Central memory CD8-positive, alpha-beta T cell (primary cell): ENCODE data around the gene ATG10.

Experiments
- ATAC-seq: fragments of 150-1000 bp; cut with Tn5 transposase; replicated peaks from 2 replicates; pipeline ENCODE4 v1.10.0; 2022; ENCODE audit warnings: mild to moderate bottlenecking, moderate FRiP score, moderate number of reproducible peaks; ENCODE audit not compliant: poor library complexity, severe bottlenecking; ENCODE audit errors: extremely low read depth
- DNase-seq, 2 donors: peaks; one replicate each; pipeline ENCODE4 v3.0.0; 2021; ENCODE audit warnings: low spot score in 2 of 2
- H3K27ac Mint-ChIP-seq: one replicate; pipeline ENCODE4 v1.8.0; 2022; ENCODE audit warnings: low read depth, mild to moderate bottlenecking, moderate library complexity, mixed read lengths
- H3K27me3 Mint-ChIP-seq: one replicate; pipeline ENCODE4 v1.8.0; 2022; ENCODE audit warnings: mixed read lengths
- H3K36me3 Mint-ChIP-seq: one replicate; pipeline ENCODE4 v1.8.0; 2022; ENCODE audit warnings: mild to moderate bottlenecking, moderate library complexity, mixed read lengths; ENCODE audit not compliant: insufficient read depth
- H3K4me1 Mint-ChIP-seq: one replicate; pipeline ENCODE4 v1.8.0; 2022; ENCODE audit warnings: mixed read lengths
- H3K4me3 Mint-ChIP-seq: one replicate; pipeline ENCODE4 v1.8.0; 2022; ENCODE audit warnings: mild to moderate bottlenecking, moderate library complexity, mixed read lengths
- H3K9me3 Mint-ChIP-seq: one replicate; pipeline ENCODE4 v1.8.0; 2022; ENCODE audit warnings: mixed read lengths

ATG10 gene

GRCh38 chr5:82274343-82275211 lies 302.8 kb downstream of the ATG10 start:
- Mint-ChIP-seq H3K9me3 (no peaks in the 10 kb centered on the region), H3K27ac (peak overlapping the region; percentile 69), H3K27me3 (no peaks in the 10 kb centered on the region), H3K36me3 (peaks cover 48% of the 10 kb centered on the region), H3K4me1 (peaks cover 25% of the 10 kb centered on the region), H3K4me3 (no peak overlapping the region)
- ATAC-seq (no peak), DNase-seq (no peak)

- DNase-seq (no peak), ATAC-seq (no peak)
- Mint-ChIP-seq H3K27me3 (no peaks in the 10 kb centered on the region), H3K27ac (no peak overlapping the region), H3K36me3 (peaks cover 47% of the 10 kb centered on the region), H3K4me1 (peaks cover 25% of the 10 kb centered on the region), H3K4me3 (no peak overlapping the region), H3K9me3 (no peaks in the 10 kb centered on the region)
Measured at GRCh38 chr5:82275216-82275664, 303.4 kb downstream of the ATG10 start.

GRCh38 chr5:82276800-82277612 lies 305.2 kb downstream of the ATG10 start:
- H3K9me3 Mint-ChIP-seq = no peaks in the 10 kb centered on the region
- peak overlapping the region; percentile 96 for H3K4me3 Mint-ChIP-seq
- DNase-seq (no peak), ATAC-seq (no peak)
- peaks cover 25% of the 10 kb centered on the region for H3K4me1 Mint-ChIP-seq
- no peaks in the 10 kb centered on the region for H3K27me3 Mint-ChIP-seq
- H3K27ac Mint-ChIP-seq = peak overlapping the region; percentile 94
- peaks cover 43% of the 10 kb centered on the region for H3K36me3 Mint-ChIP-seq

GRCh38 chr5:82277613-82277986 lies 305.8 kb downstream of the ATG10 start:
- Mint-ChIP-seq H3K36me3 (peaks cover 43% of the 10 kb centered on the region), H3K27me3 (no peaks in the 10 kb centered on the region), H3K9me3 (no peaks in the 10 kb centered on the region), H3K4me1 (peaks cover 21% of the 10 kb centered on the region), H3K4me3 (peak overlapping the region; percentile 96), H3K27ac (peak overlapping the region; percentile 94)
- ATAC-seq (peak; percentile 19), DNase-seq (no peak)

- peak; percentile 75 to 77 for DNase-seq
- Mint-ChIP-seq H3K27me3 (no peaks in the 10 kb centered on the region), H3K9me3 (no peaks in the 10 kb centered on the region), H3K36me3 (peaks cover 42% of the 10 kb centered on the region), H3K4me3 (peak within 1 kb of the TSS; percentile 96), H3K27ac (peak within 1 kb of the TSS; percentile 94), H3K4me1 (peaks cover 20% of the 10 kb centered on the region)
- peak; percentile 91 for ATAC-seq
Measured at GRCh38 chr5:82277987-82278710, 306.3 kb downstream of the ATG10 start, which contains the start of gene RPS23. RPS23 (minus strand) TSS chr5:82278354; CDS start chr5:82278323, 31 bp downstream.

- peaks cover 38% of the 10 kb centered on the region for H3K36me3 Mint-ChIP-seq
- H3K27ac Mint-ChIP-seq = peak overlapping the region; percentile 94
- no peak for ATAC-seq
- no peaks in the 10 kb centered on the region for H3K9me3 Mint-ChIP-seq
- no peak for DNase-seq
- H3K27me3 Mint-ChIP-seq = no peaks in the 10 kb centered on the region
- peak overlapping the region; percentile 96 for H3K4me3 Mint-ChIP-seq
- H3K4me1 Mint-ChIP-seq = peaks cover 20% of the 10 kb centered on the region
Measured at GRCh38 chr5:82278711-82279370, 307.0 kb downstream of the ATG10 start.

GRCh38 chr5:82283893-82284292 lies 312.1 kb downstream of the ATG10 start:
- DNase-seq (no peak), ATAC-seq (no peak)
- Mint-ChIP-seq H3K9me3 (no peaks in the 10 kb centered on the region), H3K4me3 (no peak overlapping the region), H3K4me1 (no peaks in the 10 kb centered on the region), H3K36me3 (peaks cover 1% of the 10 kb centered on the region), H3K27ac (no peak overlapping the region), H3K27me3 (no peaks in the 10 kb centered on the region)

- Mint-ChIP-seq H3K27ac (no peak overlapping the region), H3K9me3 (no peaks in the 10 kb centered on the region), H3K27me3 (no peaks in the 10 kb centered on the region), H3K36me3 (no peaks in the 10 kb centered on the region), H3K4me3 (no peak overlapping the region), H3K4me1 (no peaks in the 10 kb centered on the region)
- DNase-seq (no peak), ATAC-seq (no peak)
Measured at GRCh38 chr5:82285206-82285605, 313.4 kb downstream of the ATG10 start.

GRCh38 chr5:82287625-82288024 lies 315.8 kb downstream of the ATG10 start:
- Mint-ChIP-seq H3K4me1 (no peaks in the 10 kb centered on the region), H3K27ac (no peak overlapping the region), H3K9me3 (no peaks in the 10 kb centered on the region), H3K36me3 (no peaks in the 10 kb centered on the region), H3K4me3 (no peak overlapping the region), H3K27me3 (no peaks in the 10 kb centered on the region)
- DNase-seq (no peak), ATAC-seq (no peak)

- Mint-ChIP-seq H3K4me3 (no peak overlapping the region), H3K27ac (no peak overlapping the region), H3K36me3 (peaks cover 2% of the 10 kb centered on the region), H3K9me3 (no peaks in the 10 kb centered on the region), H3K27me3 (no peaks in the 10 kb centered on the region), H3K4me1 (no peaks in the 10 kb centered on the region)
- no peak for DNase-seq
- ATAC-seq = no peak
Measured at GRCh38 chr5:82290005-82290404, 318.2 kb downstream of the ATG10 start.

- ATAC-seq = no peak
- H3K4me3 Mint-ChIP-seq = no peak overlapping the region
- no peak overlapping the region for H3K27ac Mint-ChIP-seq
- H3K9me3 Mint-ChIP-seq = no peaks in the 10 kb centered on the region
- DNase-seq = no peak
- no peaks in the 10 kb centered on the region for H3K27me3 Mint-ChIP-seq
- H3K4me1 Mint-ChIP-seq = no peaks in the 10 kb centered on the region
- peaks cover 2% of the 10 kb centered on the region for H3K36me3 Mint-ChIP-seq
Measured at GRCh38 chr5:82290908-82291307, 319.1 kb downstream of the ATG10 start.

GRCh38 chr5:82291420-82291819 lies 319.6 kb downstream of the ATG10 start:
- Mint-ChIP-seq H3K27ac (no peak overlapping the region), H3K36me3 (peaks cover 2% of the 10 kb centered on the region), H3K9me3 (no peaks in the 10 kb centered on the region), H3K4me3 (no peak overlapping the region), H3K4me1 (no peaks in the 10 kb centered on the region), H3K27me3 (no peaks in the 10 kb centered on the region)
- DNase-seq (no peak), ATAC-seq (no peak)
